AG20443 (cell line): Measurements from ENCODE around the gene LY6G6D.
A peak's percentile ranks its signal among the peaks of the same experiment; 100 is the strongest.

ENCODE experiments used
- DNase-seq: peaks from one replicate; pipeline ENCODE4 v3.0.0; 2012; ENCODE audit warnings: low spot score, mixed read lengths

Gene LY6G6D, protein sequence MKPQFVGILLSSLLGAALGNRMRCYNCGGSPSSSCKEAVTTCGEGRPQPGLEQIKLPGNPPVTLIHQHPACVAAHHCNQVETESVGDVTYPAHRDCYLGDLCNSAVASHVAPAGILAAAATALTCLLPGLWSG

DNA sequence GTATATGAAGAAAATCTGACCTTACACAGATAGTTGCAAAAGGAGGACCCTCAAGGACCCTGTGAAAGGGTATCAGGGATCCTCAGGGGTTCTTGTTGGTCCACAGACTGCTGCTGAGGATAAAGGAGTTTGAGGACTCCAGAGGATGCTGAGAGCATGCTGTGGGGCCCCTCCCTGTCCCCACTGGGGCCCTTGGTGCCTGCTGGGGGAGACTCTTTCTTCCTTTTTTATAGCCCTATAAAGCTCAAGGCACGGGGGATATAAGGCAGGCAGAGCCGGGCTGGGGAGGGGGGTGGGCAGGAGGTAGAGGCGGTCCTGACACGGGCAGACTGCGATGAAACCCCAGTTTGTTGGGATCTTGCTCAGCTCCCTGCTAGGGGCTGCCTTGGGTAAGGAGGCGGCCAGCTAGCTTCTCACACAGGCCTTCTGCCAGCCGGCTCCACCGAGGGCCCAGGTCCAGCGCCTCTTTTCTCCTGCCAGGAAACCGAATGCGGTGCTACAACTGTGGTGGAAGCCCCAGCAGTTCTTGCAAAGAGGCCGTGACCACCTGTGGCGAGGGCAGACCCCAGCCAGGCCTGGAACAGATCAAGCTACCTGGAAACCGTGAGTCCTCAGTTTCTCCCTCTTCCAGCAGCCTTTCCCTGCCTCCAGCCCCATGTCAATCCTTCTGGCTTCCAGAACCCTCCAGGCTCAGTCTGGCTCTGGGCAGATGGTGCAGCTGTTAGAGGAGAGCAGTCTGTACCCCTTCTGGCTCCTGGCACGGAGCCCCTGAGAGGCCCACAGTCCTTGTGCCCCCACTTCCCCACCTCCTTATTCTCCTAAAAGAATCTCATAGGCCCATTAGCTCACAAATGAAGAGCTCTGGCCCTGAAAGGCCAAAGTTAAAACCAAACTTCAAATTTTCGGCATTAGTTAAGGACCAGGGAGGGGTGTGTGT, at the start of gene LY6G6D:
TSS of gene LY6G6D (plus strand) at position 327 of the 937 bp plus-strand sequence. CDS start at position 335, 8 bp downstream.
- no peak for DNase-seq

DNA sequence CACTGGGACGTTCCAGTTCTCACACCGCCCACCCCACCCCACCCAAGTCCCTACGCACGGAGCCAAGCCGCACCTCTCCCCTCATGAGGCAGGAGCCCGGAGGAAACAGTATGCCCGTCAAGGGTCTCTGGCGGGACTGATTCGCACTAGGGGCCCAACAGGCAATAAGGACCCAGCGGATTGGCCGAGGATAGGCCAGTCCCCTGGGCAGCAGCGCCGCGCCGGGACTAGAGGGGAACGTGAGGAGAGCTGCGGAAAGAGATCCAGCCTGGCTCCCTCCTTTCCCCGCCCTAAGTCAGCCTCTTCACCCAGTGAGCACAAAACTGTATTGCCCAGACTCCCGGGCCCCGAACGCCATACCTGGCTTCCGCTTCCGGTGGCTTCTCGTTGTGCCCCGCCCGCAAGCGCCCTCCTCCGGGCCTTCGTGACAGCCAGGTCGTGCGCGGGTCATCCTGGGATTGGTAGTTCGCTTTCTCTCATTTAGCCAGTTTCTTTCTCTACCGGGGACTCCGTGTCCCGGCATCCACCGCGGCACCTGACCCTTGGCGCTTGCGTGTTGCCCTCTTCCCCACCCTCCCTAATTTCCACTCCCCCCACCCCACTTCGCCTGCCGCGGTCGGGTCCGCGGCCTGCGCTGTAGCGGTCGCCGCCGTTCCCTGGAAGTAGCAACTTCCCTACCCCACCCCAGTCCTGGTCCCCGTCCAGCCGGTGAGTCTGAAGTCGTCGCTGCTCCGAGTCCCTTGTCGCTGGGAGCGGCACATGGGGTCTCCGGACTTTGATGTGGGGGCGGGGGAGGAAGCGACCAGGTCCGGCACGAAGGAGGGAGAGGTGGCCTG, 49.4 kb upstream of the LY6G6D start, which contains the start of gene CSNK2B:
TSS of gene CSNK2B (plus strand) at position 580 of the 836 bp plus-strand sequence. CDS start 752 bp downstream, outside the sequence.
- DNase-seq: peak; percentile 97

DNA sequence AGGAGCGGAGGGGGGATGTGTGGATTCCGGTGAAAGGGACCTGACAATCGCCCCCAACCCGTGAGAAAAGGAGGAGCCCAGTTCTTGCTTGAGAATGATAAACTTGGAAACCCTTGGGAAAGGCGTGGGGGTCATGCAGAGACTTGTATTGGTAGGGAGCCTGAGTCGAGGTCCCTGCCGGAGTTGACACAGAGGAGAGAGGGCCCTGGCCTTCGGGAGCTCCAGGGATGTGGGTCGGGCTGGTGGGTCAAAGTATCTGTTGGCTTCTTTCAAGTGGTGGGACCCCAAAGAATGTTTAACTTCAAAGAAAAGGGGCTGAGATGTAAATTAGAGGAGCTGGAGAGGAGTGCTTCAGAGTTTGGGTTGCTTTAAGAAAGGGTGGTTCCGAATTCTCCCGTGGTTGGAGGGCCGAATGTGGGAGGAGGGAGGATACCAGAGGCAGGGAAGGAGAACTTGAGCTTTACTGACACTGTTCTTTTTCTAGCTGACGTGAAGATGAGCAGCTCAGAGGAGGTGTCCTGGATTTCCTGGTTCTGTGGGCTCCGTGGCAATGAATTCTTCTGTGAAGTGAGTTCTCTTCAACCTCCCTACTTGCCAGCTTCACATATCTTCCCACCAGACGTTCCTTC, 48.7 kb upstream of the LY6G6D start:
- peak; percentile 32 for DNase-seq

DNA sequence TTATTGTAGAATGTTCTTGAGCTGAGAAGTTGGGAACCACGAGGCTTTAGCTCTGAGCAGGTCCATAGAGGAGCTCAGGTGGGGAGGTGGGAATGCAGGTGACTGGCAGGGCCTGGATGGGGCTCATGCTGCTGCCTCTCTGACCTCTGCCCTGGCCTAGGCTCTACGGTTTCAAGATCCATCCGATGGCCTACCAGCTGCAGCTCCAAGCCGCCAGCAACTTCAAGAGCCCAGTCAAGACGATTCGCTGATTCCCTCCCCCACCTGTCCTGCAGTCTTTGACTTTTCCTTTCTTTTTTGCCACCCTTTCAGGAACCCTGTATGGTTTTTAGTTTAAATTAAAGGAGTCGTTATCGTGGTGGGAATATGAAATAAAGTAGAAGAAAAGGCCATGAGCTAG, 45.5 kb upstream of the LY6G6D start, which contains the start of gene LY6G5B:
TSS of gene LY6G5B (plus strand) at position 301 of the 400 bp plus-strand sequence. CDS start 975 bp downstream, outside the sequence.
- no peak for DNase-seq

- DNase-seq: no peak
These were observed 38.7 kb upstream of the LY6G6D start for GRCh38 chr6:31676322-31676903.

GRCh38 chr6:31676904-31677303, 38.2 kb upstream of the LY6G6D start:
- DNase-seq: no peak

DNA sequence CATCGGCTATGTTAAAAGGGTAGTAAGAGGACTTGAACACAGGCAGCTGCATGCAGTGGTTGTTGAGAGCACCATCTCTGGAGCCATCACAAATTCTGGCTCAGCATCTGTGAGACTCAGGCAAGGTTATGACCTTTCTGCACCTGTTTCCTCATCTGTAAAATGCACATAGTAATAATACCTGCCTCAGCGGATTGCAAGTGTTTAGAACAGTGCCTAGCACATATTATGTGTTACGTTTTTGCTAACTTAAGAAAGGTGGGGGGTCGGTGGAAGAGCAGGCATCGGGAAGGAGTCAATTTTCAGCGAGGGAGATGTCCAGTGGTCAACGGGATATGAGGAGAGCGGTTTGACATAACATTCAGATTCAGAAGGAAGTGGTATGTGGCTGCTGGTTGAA, 37.2 kb upstream of the LY6G6D start:
- DNase-seq: no peak

DNA sequence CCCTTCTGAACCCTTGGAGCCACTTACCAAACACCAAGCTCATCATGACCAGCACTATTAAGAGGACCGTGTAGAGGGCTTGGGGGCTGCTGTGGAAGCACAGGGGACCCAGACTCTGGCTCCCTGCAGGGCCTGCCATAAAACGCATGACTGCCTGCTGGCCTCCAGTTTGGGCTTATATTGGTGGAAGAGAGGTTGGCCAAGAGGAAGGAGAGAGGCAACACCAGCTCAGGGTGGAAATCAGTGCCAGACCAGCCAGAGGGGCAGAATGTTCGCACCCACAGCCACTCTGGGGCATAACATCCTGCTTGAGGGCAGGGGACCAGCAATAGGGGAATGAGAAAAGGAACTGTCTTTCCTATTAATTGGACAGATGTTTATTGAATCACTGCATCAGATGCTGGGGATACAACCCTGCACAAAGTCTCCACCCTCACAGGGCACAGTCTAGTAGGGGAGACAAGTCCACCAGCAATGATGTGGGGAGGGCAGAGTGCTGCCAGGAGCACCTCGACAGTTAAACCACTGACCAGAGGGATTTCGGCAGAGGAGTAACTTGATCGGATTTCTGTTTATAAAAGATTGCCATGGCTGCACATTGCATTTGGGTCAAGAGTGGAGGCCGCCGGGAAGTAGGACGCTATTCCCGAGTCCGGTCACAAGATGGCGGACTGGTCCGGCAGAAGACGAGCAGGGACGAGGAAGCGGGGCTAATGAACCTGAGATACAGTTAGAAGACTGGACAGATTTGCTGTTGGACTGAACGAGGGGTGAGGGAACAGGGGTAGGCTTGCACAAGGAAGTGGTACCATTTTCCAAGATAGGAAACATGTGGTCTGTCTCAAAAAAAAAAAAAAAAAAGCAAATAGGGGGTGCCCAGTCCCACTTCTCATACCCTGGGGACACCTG, 34.7 kb upstream of the LY6G6D start, which contains the start of gene LY6G5C:
TSS of gene LY6G5C (minus strand) at position 842 of the 909 bp plus-strand sequence. CDS start at position 148, 694 bp downstream.
- DNase-seq: peak; percentile 91

GRCh38 chr6:31681135-31681671, 33.9 kb upstream of the LY6G6D start:
- DNase-seq: peak; percentile 69

DNA sequence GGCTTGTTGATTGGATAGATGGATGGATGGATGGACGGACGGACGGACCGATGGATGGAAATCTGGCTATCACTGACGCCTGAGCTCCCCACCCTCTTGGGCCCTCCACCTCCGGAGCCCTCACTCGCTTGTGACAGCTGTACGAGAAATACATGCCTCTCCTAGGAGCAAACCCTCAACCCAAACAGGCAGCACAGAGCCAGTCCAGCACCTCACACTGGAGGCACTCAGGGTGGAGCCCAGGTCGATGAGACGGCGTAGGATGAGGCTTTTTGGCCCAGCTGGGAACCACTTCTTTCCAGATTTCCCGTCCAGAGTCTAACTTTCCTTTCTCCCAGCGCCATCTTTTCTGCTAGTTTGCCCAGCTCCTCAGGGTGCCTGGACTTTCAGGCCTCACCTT, 31.6 kb upstream of the LY6G6D start:
- no peak for DNase-seq

DNA sequence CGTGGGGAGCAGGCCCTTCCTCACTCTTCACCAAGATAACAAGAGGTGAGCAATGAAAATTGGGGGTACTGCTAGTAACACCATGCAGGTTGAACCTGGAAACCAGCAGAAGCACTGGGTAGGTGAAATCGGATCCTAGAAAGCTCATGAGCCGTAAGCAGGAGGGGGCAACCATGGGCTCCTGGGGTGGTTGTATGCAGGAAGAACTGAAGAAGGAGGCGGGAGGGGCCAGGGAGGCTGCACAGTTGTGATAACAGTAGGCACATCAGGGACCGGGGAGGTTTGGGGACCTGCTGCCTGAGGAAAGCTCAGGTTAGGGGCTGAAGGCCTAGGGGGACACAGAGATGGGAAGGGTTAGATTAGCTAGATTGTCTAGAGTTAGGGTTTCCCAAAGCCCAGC, 28.7 kb upstream of the LY6G6D start:
- DNase-seq: no peak

DNA sequence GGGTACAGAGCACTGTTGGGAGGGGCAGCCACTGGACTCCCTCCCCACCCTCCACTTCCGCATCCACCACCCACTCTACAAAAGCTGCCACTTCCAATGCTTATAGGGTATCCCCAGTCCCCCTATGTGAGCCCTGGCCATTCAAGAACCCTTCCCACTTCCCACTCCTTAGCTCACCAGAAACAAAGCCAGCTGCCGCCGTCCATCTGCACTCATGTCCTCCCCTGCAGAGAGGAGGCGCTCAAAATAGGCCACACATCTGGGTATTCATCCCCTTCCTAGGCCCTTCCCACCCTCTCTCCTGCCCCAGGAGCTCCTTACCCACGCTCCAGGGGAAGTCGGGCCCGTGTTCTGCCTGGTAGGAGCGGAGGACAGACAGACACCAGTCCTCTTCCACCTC, 27.8 kb upstream of the LY6G6D start:
- DNase-seq: no peak

DNA sequence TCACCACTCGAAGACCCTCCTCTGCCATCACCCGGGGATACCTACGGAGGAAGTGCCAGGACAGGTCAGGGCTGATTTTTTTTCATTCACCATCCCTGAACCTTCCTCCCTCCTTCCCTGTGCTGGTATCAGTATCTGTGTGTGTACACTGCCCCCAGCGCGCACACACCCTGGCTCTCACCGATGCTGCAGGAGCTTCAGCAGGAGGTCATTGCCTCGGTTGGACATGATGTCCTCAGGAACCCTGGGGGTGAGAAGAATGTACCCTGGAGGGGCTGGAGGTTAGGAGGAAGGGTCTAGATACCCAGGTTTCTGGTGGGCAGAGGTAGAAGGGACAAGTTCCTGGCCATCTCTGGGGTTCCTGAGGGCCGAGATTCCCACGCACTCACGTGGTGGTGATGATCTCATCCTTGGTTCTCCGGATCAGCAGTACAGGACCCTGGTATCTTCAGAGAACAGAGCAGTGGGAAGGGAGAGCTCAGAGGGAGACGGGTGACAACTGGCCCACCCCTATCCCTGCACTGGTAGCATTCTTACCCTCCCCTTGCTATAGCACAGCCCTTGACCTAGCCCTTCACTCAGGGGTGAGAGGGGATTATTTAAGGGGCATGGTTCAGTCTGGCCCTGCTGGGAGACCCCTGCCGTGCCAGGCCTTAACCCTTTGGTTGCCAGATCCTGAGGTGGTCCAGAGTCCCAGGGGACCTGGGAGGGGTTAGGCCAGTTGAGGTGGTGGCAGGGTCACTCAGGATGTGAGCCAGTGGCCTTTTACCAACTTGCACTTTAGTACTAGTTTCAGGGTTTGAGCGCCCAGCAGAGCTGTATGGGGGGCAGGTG, 27.1 kb upstream of the LY6G6D start:
- DNase-seq: no peak

DNA sequence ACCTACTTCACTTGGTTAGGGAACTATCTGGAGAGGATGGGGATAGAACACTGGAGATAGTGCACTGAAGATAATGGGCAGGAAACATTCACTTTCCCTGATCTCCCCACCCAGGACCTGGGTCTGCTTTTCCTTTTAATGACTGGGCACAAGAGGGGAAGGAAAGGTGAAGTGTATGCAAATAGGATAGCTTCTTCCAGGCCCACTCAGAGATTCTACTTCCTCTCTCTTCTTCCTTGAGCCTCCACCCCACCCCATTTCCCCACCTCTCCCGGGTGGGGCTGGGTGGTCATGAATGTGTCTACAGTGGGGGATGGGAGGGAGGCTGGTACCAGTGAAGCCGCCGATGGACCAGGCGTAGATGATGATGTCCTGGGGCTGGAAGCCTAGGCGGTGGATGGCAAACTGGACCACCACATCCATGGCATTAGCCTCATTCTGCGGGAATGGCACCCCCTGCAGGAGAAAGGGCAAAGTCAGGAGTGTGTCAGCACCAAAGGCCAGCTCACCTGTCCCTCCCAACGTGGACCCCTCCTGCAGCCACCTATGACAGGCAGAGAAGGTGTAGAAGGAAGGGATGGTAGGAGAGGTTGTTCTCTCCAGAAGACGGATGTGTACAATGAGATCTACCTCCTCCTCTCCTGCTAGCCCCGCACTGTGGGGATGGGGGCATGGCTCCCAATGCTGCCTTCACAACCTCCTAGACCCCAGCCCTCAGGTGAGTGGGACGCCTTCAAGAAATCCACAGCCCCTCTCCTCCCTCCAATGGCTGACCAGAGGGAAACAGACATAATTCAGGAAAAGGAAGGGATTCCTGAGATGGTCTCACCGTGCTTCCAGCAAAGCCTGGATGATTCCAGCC, 25.7 kb upstream of the LY6G6D start:
- DNase-seq: no peak

GRCh38 chr6:31690231-31691077, 24.7 kb upstream of the LY6G6D start:
- no peak for DNase-seq

DNA sequence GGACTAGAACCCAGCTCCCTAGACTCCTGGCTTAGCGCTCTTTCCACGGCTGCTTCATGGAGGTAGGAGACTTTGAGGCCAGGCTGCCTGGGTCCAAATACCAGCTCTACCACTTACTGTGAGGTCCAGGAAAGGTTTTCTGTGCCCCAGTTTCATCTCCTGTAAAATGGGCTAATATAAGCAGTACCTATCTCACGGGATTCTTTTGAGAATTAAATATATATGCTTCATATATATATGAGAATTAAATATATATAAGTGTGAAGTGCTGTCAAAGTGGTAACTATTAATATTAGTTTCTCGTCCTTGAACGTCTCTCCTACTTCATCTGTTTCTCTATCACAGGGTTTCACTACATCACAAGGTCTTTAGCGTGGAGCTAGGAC, 24.1 kb upstream of the LY6G6D start:
- no peak for DNase-seq

GRCh38 chr6:31691564-31692108, 23.5 kb upstream of the LY6G6D start:
- DNase-seq: no peak
